Smooth muscle cell (in vitro differentiated cells): ENCODE results near the gene RRM2. TPM values are rescaled to one million over a fixed set of nuclear protein-coding genes. Genes with fewer than 3 reads are reported as not detected.

ENCODE experiments used
- DNase-seq: peaks from one replicate; lab custom pipeline; 2025; ENCODE audit not compliant: unreplicated experiment; lab: John Stamatoyannopoulos, UW
- H2AFZ ChIP-seq: fragments of 200-600 bp; sonication (generic); 2 replicates; pipeline ENCODE4 v1.6.0; 2016; ENCODE audit warnings: antibody characterized with exemption, low read depth, mild to moderate bottlenecking
- H3F3A ChIP-seq: fragments of 200-600 bp; sonication (generic); 2 replicates; pipeline ENCODE4 v1.6.0; 2017; ENCODE audit warnings: antibody characterized with exemption, low read depth
- H3K27ac ChIP-seq: fragments of 200-600 bp; sonication (generic); 2 replicates; pipeline ENCODE4 v1.5.1; 2016; ENCODE audit warnings: low read depth, mild to moderate bottlenecking
- H3K27me3 ChIP-seq: fragments of 200-600 bp; sonication (generic); 2 replicates; pipeline ENCODE4 v1.6.1; 2016; ENCODE audit warnings: low read depth, mild to moderate bottlenecking
- H3K36me3 ChIP-seq: fragments of 200-600 bp; sonication (generic); 2 replicates; pipeline ENCODE4 v1.5.1; 2016; ENCODE audit warnings: low read depth
- H3K4me1 ChIP-seq: fragments of 200-600 bp; sonication (generic); 2 replicates; pipeline ENCODE4 v1.5.1; 2016; ENCODE audit warnings: low read depth
- H3K4me2 ChIP-seq: fragments of 200-600 bp; sonication (generic); 2 replicates; pipeline ENCODE4 v1.6.0; 2016; ENCODE audit warnings: mild to moderate bottlenecking
- H3K4me3 ChIP-seq: fragments of 200-600 bp; sonication (generic); 2 replicates; pipeline ENCODE4 v1.5.1; 2016; ENCODE audit warnings: mild to moderate bottlenecking
- H3K79me2 ChIP-seq: fragments of 200-600 bp; sonication (generic); 2 replicates; pipeline ENCODE4 v1.6.0; 2016; ENCODE audit warnings: low read depth, mild to moderate bottlenecking
- H3K9ac ChIP-seq: fragments of 200-600 bp; sonication (generic); 2 replicates; pipeline ENCODE4 v1.6.0; 2016; ENCODE audit warnings: low read depth
- H3K9me3 ChIP-seq: fragments of 200-600 bp; sonication (generic); replicated peaks from 2 replicates; pipeline ENCODE4 v1.5.1; 2016; ENCODE audit warnings: low read depth
- H4K20me1 ChIP-seq: fragments of 200-600 bp; sonication (generic); 2 replicates; pipeline ENCODE4 v1.6.0; 2016; ENCODE audit warnings: low read depth
- WGBS: methylation state at CpG from one replicate; pipeline ENCODE4 v1.1.7; 2016; ENCODE audit warnings: low lambda C conversion rate; 5-methylcytosine and 5-hydroxymethylcytosine counted together
- polyA plus RNA-seq: library from polyadenylated mRNA; unstranded; fragments of >200 nt; fragmentation: Nextera tagmentation; extraction: Ambion mirVana; gene quantifications from 2 replicates; pipeline ENCODE4 v1.2.1, GENCODE V29; 2016
- total RNA-seq: library from RNA; depleted of rRNA; stranded (reverse); fragments of >200 nt; gene quantifications from 2 replicates; pipeline ENCODE4 v1.2.3, GENCODE V29; 2014
- TF ChIP-seq, protein P1 (sequence below): fragments of 200-600 bp; sonication (generic); IDR thresholded peaks from 2 replicates; pipeline ENCODE4 v1.5.1; 2017; ENCODE audit warnings: borderline replicate concordance, mild to moderate bottlenecking, antibody characterized with exemption; ENCODE audit not compliant: insufficient read depth, poor library complexity, severe bottlenecking

RRM2 gene
- total and polyA plus RNA-seq, 2 experiments from 2014 or later, result 22.7 to 102 TPM

- Histone ChIP-seq H3K4me1 (no peaks in the 10 kb centered on the region), H3K4me3 (no peak overlapping the region), H3K36me3 (no peaks in the 10 kb centered on the region), H3F3A (peaks cover 5% of the 10 kb centered on the region), H3K27ac (no peak overlapping the region), H4K20me1 (no peaks in the 10 kb centered on the region), H3K9me3 (no peaks in the 10 kb centered on the region), H3K9ac (no peak overlapping the region), H3K27me3 (peaks cover 18% of the 10 kb centered on the region), H3K4me2 (no peak overlapping the region), H2AFZ (no peak overlapping the region), H3K79me2 (no peaks in the 10 kb centered on the region)
- WGBS, result 57% methylated on average over 12 of the region's 12 CpGs
- TF ChIP-seq, protein P1, sequence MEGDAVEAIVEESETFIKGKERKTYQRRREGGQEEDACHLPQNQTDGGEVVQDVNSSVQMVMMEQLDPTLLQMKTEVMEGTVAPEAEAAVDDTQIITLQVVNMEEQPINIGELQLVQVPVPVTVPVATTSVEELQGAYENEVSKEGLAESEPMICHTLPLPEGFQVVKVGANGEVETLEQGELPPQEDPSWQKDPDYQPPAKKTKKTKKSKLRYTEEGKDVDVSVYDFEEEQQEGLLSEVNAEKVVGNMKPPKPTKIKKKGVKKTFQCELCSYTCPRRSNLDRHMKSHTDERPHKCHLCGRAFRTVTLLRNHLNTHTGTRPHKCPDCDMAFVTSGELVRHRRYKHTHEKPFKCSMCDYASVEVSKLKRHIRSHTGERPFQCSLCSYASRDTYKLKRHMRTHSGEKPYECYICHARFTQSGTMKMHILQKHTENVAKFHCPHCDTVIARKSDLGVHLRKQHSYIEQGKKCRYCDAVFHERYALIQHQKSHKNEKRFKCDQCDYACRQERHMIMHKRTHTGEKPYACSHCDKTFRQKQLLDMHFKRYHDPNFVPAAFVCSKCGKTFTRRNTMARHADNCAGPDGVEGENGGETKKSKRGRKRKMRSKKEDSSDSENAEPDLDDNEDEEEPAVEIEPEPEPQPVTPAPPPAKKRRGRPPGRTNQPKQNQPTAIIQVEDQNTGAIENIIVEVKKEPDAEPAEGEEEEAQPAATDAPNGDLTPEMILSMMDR, result no peak
- DNase-seq, result no peak
These were observed 38.2 kb upstream of the RRM2 start for GRCh38 chr2:10084223-10084865.

DNA sequence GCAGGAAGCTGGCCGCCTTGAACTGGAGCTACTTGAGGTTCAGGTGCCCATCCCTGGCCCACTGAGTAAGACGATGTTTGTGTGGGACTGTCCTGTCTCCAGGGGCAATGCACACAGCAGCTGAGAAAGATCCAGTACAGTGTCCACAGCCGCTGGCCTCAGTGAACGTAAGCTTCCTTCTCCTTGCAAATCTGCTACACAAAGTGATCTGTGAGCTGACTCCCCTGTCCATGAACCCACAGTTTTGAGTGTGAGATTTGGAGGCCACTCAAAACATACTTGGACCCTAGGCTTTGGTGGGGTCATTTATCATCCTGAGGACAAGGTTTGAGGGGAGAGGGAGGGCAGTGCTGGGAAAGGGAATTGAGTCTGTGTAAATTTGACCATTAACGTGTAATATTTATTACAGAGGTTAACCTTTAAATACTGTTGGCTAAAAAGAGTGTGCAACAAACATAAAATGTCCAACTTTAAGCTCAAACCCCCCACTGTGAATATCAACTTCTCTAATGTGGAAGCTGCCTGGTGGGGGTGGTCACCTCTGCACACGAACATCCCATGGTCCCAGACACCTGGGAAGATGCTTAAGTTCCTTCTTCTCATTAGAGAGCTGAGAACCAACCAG, 37.4 kb upstream of the RRM2 start:
- 88% methylated on average over 6 of the region's 6 CpGs for WGBS

GRCh38 chr2:10085668-10086059, 36.9 kb upstream of the RRM2 start:
- peaks cover 4% of the 10 kb centered on the region for H3F3A ChIP-seq
- H3K27ac ChIP-seq, result no peak overlapping the region
- no peak overlapping the region for H3K4me3 ChIP-seq
- no peaks in the 10 kb centered on the region for H4K20me1 ChIP-seq
- no peak overlapping the region for H3K4me2 ChIP-seq
- WGBS, result 93% methylated on average over 11 of the region's 11 CpGs
- no peak overlapping the region for H3K9ac ChIP-seq
- H3K36me3 ChIP-seq, result no peaks in the 10 kb centered on the region
- H3K9me3 ChIP-seq, result no peaks in the 10 kb centered on the region
- no peak for DNase-seq
- H2AFZ ChIP-seq, result no peak overlapping the region
- H3K27me3 ChIP-seq, result peaks cover 21% of the 10 kb centered on the region
- no peaks in the 10 kb centered on the region for H3K79me2 ChIP-seq
- TF ChIP-seq, protein P1, result no peak
- no peaks in the 10 kb centered on the region for H3K4me1 ChIP-seq

More for the DNA sequence above, 37.4 kb upstream of the RRM2 start:
- DNase-seq, result no peak
- Histone ChIP-seq H3K27me3 (peaks cover 25% of the 10 kb centered on the region), H3K9me3 (no peaks in the 10 kb centered on the region), H2AFZ (no peak overlapping the region), H4K20me1 (no peaks in the 10 kb centered on the region), H3K27ac (no peak overlapping the region), H3K4me1 (no peaks in the 10 kb centered on the region), H3K4me3 (no peak overlapping the region), H3F3A (peaks cover 4% of the 10 kb centered on the region), H3K36me3 (no peaks in the 10 kb centered on the region), H3K79me2 (no peaks in the 10 kb centered on the region), H3K9ac (no peak overlapping the region), H3K4me2 (no peak overlapping the region)
- TF ChIP-seq, protein P1, result no peak
